Measurements from ENCODE around the gene TMBIM4. TPM values are rescaled to one million over a fixed set of nuclear protein-coding genes. Genes with fewer than 3 reads are reported as not detected.
"Not testable (repeated sequence)": the region's sequence is repeated elsewhere in the genome, so short reads cannot be mapped to it uniquely, and the experiment has no call there.

Gene TMBIM4, protein sequence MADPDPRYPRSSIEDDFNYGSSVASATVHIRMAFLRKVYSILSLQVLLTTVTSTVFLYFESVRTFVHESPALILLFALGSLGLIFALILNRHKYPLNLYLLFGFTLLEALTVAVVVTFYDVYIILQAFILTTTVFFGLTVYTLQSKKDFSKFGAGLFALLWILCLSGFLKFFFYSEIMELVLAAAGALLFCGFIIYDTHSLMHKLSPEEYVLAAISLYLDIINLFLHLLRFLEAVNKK
- polyA plus RNA-seq (ENCODE audit: insufficient read length) = 79.7 TPM

DNA sequence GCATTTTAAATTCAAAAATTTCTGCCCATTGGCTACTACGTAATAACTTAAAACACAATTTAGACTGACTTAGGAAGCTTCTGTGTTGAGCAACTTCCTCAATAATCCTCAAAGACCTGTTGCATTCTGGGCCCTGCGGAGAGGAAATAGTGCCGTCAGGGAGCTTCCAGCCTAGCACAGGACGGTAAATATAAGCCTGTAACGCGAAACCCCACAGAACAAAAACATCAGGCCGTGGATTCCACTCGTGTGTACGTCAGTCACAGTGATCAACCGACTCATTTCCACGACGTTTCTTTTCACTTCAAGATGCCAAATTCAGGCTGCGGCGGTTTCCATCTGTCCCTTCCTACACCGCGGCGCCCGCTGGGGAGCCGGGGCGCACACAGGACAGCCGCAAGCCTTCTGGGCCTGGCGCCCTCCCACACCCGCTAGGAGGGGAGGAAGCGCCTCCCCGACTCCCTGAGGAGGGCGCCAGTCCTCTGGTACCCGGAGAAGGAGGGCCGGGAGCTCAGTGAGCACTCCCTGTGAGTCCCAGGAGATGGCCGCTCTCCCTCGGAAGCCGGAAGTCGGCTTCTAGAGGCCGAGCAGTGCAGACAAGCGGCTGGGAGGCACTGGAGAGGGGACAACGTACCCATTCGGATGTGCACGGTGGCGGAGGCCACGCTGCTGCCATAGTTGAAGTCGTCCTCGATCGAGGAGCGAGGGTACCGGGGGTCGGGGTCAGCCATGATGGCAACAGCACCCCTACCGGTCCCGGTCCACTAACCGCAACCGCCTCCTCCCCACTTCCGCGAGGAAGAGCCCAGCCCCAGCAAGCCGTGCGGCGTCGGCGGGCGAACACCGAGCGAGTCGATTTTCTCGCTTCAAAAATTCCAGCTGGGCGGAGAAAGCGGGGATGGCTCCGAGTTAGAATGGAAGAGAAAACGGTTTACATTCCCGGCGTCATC lies at the start of gene TMBIM4:
Gene TMBIM4 (minus strand): TSS at position 776 of the 950 bp plus-strand sequence. CDS start 45 bp downstream, at position 731.
- peak; percentile 72 for DNase-seq (ENCODE audit: low read depth)

DNA sequence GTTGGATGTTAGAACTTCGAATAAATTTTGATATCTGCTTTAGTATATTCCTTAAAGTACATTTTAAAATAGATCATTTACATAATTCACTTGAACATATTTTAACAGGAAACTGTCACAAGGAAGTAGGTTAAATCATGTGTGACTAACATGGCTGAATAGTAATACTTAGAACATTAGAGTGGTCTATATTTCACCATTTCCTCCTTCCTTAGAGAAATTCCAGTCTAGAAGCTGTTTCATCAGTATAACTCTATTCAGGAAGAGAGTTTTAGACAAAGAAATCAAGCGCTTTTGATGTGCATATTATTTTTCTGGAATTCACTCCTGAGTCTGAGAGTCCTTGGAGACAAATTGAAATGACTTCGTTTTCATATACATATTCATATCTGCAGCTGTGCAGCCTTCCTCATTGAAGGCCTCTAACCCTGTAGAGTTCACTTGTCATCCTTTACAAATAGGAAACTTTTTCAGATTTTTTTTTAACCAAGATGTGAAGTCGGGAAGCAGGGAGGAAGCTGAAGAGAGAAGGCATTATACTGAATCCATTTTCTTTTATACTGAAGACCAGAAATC lies 47.6 kb upstream of the TMBIM4 start:
- DNase-seq (ENCODE audit: low read depth) = no peak

DNA sequence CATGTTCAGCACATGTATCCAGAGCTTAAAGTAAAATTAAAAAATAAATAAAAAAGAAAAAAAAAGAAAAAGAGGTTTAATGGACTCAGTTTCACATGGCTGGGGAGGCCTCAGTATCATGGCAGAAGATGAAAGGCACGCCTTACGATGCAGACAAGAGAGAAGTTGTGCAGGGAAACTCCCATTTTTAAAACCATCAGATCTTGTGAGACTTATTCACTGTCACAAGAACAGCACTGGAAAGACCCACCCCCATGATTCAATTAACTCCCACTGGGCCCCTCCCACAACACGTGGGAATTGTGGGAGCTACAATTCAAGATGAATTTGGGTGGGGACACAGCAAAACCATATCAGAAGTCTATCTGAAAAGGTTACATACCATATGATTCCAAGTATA lies 43.2 kb upstream of the TMBIM4 start:
- DNase-seq (ENCODE audit: low read depth) = not testable (repeated sequence)

DNA sequence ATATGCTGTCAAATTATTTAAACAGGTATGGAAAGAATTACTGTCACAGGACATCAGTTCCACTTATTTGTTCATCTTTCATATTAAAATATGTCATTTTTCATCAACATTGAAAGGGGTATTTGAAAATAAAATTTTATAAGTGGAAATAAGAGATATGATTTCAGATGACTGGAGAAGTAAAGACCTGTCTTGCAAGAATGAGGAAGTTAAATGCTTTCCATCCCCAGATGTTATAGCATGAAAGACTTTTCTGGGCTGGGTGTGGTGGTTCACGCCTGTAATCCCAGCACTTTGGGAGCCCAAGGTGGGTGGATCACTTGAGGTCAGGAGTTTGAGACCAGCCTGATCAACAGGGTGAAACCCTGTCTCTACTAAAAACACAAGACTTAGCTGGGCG lies 41.8 kb upstream of the TMBIM4 start:
- DNase-seq (ENCODE audit: low read depth) = not testable (repeated sequence)

DNA sequence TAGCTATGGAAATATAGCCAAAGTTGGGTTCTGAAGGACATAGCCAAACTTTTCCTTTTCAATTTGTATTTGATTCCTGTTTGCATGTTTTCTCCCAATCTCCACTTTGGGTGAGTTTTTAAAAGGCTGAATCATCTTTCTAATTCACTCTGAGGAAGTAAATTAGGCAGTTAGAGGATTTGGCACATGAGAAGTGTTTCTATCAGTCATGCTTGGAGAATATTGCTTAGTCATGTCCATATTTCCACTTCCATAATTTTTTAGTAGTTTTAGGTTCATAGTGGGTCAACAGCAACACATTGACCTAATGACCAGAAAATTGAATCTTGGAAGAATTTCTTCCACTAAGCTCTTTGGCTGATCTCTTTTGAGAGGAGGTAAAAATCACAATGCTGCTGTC lies 41.0 kb upstream of the TMBIM4 start:
- no peak for DNase-seq (ENCODE audit: low read depth)

DNA sequence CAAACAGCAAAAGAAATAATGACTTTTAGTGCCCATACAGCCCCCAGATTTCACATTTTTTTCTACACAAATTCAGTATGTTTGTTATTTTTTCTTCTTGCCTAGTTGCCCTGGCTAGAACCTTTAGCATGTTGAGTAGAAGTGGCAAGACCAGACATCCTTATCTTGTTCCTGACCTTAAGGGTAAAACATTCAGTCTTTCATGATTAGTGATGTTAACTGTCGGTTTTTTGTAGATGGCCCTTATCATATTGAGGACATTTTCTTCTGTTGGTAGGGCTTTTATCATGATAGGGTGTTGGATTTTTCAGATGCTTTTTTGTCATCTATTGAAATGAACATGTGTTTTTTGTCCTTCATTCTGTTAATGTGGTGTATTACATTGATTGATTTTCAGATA lies 36.3 kb upstream of the TMBIM4 start:
- no peak for DNase-seq (ENCODE audit: low read depth)

DNA sequence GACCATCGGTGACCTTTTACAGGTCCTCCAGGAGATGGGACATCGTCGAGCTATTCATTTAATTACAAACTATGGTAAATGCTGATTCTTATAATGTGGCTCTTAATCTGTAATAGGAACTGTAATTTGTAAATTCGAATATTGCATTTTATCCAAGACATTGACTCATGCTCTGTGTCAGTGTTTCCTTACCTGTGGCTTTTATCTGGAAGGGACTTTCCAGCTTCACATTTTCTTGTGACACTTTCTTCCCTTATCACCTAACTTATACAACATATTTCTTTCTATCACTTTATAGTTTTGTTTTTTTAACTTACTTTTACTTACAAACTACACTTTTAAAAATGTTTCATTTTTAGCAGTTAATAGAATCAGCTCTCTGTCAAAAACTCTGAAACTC lies 34.0 kb upstream of the TMBIM4 start:
- no peak for DNase-seq (ENCODE audit: low read depth)

DNA sequence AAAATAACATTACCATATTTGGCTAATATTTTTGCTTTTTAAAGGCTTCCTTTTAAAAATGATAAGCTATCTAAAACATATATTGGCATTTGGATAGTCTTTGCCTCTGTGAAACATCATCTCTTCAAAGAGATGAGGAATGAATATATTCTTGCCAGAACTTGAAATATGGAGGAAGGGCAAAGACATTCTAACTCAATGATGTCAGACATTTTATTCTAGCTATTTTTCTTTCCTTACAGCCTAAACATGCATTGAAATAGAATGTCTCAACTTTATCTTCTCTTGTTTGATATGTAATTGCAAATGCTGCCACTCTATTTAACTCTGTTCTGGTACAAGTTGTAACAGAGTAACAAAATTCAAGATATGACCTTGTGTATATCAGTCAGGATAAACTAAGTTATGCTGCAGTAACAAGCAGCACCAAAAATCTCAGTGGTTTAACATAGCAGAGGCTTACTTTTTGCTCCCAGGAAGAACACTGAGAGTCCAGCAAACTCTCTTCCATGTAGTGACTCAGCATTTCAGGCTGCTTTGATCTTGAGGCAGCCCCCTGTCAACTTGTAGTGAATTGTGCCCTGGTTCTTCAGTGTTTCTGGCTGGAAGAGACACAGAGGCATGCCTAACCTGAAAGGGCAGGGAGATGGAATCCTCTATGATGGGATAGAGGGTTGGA lies 30.2 kb upstream of the TMBIM4 start:
- no peak for DNase-seq (ENCODE audit: low read depth)

DNA sequence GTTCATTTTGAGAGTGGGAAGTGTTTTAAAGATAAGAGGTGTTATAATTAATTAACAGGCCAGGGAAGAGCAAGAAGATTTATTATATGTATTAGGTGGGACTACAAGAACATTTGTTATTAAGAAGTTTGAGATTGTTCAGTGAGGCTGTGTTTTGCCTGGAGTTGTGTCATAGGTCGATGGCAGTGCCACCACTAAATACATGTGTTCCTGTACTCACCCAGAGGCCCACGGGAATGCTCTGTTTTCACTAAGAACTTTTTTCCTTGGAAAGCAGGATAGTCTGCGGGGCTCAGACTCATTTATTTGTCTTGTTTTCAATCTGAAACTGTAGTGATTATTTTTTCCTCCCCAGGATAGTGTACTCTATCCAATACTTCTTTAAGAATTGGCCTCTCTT lies 29.3 kb upstream of the TMBIM4 start:
- DNase-seq (ENCODE audit: low read depth) = no peak

DNA sequence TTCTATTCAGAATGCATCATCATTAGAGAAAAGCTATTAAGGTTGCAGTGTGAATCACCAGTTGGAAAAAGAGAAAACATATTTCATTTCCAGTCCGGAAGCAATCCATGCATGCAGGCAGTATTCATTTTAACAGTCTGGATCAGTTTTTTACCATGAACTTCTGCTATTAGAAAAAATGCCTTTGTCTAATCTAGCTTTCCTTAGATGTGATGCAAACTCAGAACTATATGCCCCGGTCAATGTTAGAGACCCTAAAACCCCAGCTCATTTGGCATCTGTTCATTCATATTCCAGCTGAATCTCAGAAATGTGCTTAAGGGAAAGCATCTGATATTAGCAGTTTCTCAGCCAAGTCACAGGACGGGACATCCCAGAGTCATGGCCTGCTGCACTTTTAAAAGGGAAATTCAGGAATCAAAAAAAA lies 27.7 kb upstream of the TMBIM4 start:
- no peak for DNase-seq (ENCODE audit: low read depth)

DNA sequence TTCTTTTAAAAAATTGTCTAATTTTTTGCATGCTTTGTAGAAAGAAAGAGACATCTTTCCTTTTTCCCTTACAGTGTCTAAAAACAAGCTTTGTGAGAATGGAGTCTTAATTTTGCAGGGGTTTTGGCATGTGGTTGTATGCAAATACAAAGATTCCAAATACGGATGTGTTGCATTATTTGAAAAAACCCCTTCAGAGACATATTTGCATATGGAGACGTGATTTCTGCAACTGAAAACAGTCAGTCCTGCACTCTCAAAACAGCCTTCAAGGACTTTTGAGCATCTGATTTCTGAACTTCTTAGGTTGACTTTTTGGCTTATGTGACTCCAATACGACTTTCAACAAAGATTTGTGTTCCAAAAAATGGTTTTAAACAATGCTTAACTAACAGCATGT lies 27.0 kb upstream of the TMBIM4 start:
- no peak for DNase-seq (ENCODE audit: low read depth)

DNA sequence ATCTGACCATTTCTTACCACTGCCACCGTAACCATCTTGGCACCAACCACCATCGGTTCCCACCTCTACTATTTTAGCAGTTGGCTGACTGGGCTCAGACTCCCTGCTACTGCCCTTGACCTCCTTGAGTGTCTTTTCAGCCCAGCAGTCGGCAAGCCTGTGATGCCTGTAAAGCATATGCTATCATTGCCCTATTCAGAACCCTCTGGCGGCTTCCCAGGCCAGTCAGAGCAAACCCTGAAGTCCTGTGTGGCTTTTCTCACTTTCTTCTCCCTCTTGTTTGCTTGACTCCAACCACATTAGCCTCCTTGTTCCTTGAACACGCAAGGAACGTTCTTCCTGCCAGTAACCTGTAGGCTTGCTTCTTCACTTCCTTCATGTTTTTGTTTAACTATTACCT lies 25.4 kb upstream of the TMBIM4 start:
- DNase-seq (ENCODE audit: low read depth) = no peak

DNA sequence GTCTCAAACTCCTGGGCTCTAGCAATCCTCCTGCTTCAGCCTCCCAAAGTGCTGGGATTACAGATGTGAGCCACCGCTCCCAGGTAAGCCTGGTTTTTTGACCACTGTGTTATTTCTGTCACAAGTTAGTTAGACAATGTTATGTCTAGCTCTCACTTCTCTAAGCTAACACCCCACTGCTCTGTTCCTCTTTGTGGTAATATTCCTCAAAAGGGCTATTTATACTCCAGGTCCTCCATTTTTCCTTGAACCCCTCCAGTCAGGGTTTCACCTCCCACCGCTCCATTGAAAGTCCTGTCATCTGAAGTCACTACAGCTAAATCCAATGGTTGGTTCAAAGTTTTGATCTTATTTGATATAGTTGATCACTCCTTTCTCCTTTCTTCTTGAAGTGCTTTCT lies 24.3 kb upstream of the TMBIM4 start:
- no peak for DNase-seq (ENCODE audit: low read depth)

DNA sequence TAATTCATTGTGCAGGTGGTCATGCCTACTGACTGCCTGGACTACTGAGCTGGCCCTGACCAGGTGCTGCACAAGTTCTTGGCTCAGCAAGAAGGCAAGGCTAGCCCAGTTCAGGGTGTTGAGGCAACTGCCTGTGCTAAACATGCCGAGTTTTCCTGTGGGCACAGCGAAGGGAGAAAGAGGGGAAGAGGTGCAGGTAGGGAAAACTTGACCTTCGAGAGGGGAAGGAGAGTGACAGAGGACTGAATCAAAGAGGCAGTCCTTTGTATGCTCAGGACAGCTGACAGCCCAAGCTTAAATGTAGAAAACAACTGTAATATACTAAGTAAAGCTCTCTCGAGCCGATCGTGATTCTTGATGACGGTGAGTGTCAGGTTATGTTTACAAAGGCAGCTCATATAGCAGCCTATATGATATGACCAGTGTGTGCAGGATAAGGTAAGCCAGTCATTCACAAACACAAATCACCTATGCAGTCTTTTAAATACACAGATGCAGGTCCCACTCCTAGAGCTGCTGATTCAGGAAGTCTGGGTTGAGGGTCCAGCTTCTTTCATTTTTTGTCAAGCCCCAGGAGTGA lies 21.8 kb upstream of the TMBIM4 start:
- DNase-seq (ENCODE audit: low read depth) = no peak

DNA sequence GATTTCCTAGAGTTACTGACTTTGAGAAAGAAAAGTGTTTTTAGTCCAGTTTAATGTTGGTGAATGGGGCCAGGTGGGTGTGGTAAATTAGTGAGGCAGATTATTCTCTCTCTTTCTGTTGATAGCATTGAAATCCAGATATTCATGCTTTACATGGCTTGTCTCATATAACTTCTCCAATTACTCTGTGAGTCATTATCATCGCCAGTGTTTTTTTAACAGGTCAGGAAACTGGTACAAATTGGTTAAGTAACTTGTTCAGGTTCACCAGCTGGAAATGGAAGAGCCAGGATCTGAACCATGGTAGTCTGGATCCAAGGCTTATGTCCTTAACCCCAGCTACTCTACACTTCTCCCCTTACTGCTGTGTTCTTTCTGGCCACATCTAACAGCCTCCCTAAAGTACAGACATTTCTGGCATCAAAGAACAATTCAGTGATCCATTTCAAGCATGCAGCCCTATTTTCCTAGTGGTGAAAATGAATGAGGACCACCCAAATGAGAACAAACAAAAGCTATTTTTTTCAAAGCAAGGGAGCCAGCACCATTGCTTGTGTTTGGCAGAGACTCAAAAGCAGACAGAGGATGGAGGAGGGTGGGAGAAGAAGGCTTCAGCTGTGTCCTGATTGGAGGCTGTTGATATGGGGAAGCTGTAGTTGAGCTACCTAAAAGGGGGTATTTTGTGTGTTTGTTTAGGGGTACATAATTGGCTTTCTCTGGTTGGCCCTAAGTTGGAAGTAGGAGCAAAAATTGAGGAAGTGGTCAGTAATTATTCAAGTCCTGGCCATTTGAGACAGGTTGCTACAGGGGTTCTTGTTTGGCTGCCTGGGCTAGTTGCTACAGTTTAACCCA lies 20.9 kb upstream of the TMBIM4 start:
- DNase-seq (ENCODE audit: low read depth) = no peak

DNA sequence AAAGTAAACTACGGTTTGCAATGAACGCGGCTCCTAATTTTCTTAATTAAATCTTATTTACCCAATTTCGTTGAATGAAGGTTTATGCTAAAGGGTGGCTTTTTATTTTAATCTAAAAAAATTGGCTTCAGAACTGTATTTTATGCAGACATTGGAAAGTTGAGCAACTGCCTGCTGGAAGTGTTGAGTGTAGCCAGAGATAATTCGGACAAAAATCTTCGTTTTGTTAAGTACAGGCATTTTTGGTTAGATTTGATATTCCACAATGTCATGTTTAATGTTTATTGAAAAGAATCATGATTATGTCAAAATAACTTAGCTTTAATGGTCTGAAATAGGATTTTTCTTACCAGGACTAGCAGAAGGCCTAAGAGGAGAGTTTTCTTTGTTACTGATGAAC lies 20.1 kb upstream of the TMBIM4 start:
- no peak for DNase-seq (ENCODE audit: low read depth)

DNA sequence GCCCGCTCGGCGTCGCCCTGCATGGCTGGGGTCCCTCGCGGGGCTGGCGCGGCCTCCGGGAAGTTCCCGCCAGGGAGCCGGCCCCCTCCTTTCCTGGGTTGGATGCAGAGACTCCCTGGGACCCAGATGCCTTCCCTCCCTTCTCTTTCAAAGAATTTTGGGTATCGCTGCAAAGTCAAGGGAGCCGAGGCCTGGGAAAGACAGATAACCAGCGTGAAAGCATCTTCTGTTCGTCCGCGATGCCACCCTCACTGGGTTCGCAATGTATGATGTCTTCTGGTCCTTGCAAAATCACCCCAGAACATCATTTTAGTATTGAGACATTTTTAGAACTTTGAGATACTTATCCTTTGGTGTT lies 19.7 kb upstream of the TMBIM4 start:
- DNase-seq (ENCODE audit: low read depth) = no peak

DNA sequence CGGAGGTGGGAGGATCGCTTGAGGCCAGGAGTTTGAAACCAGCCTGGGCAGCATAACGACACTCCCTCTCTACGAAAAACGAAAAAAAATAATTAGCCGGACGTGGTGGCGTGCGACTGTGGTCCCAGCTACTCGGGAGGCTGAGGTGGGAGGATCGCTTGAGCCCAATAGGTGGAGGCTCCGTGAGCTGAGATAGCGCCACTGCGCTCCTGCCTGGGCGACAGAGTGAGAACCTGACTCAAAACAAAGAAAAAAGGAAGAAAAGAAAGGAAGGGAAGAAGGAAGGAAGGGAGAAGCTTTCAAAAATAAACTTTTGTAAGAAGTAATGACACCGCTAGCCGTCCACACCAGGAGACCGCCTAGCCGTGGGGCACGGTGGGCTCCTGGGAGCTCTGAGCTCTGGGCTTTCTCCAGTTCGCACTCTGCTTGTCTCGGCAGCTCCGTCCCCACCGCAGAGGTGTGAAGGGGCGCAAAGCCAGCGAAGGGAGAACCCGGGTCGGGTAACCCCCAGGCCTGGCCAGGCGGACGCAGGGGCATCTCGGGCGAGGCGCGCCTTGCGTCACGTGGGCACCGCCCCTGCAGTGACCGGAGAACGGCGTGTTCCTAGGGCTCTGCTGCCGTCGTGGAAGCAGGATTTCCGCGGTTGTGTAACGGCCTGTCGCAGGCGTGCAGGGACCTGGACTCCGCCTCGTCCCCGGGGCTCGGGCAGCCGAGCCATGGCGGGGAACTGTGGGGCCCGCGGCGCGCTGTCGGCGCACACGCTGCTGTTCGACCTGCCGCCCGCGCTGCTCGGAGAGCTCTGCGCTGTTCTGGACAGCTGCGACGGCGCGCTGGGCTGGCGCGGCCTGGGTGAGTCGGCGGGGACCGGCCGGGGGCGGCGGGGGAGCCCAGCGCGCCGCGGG lies 19.0 kb upstream of the TMBIM4 start, which contains the start of gene IRAK3:
Gene IRAK3 (plus strand): TSS at position 631 of the 902 bp plus-strand sequence. CDS start 86 bp downstream, at position 717.
- DNase-seq (ENCODE audit: low read depth) = no peak

DNA sequence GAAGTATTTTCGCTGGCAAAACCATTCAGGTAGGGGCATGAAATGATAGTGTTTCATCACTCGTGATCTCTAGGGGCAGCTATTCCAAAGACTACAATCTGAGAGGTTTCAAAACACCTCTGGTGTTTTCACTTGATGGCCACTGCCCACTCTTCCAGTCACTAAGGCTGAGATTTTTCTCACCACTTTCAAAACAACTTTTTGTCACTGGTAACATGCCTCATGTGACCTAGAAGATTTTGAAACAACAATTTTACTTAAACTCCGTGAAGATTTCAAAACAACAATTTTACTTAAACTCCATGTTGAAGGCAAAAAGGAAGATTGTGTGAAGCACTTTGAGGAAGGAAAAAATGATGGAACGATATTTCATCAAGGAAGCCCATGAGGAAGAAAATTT lies 18.0 kb upstream of the TMBIM4 start:
- DNase-seq (ENCODE audit: low read depth) = no peak

DNA sequence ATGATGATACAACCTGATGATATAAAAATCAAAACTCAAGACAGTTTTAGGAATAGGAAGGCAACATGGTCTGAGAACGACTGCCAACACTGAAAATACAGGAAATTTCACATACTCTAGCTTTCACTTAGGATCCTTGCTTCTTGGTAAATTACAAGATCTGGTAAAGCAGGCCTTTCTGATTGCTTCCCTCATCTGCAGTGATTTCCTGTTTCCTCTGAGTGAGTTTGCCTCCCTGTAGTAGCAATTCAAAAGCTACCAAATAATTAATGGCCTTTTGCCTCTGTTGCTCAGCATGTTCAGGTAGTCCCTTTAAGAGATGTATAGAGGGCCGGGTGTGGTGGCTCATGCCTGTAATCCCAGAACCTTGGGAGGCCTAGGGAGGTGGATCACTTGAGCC lies 17.2 kb upstream of the TMBIM4 start:
- no peak for DNase-seq (ENCODE audit: low read depth)
